GM12875 (cell line): ENCODE measurements around the gene TRABD2B.

Source experiments
- H3K4me3 ChIP-seq: one replicate; pipeline ENCODE4 v1.5.1; 2011; ENCODE audit warnings: low read depth, low read length, control low read depth
- CTCF ChIP-seq: IDR thresholded peaks from 2 replicates; pipeline ENCODE4 v1.5.1; 2011; ENCODE audit warnings: low read depth, mild to moderate bottlenecking, control low read depth, inconsistent platforms, low read length, moderate library complexity, borderline replicate concordance; ENCODE audit not compliant: insufficient read depth

The TRABD2B gene

GRCh38 chr1:47993416-47993740, 3.8 kb downstream of the TRABD2B start:
- no peak for TF ChIP-seq CTCF
- no peak overlapping the region for H3K4me3 ChIP-seq

- no peak for TF ChIP-seq CTCF
- no peak overlapping the region for H3K4me3 ChIP-seq
Measured at GRCh38 chr1:47992720-47993415, 4.3 kb downstream of the TRABD2B start.

GRCh38 chr1:47991673-47992072, 5.5 kb downstream of the TRABD2B start:
- no peak for TF ChIP-seq CTCF

GRCh38 chr1:47991187-47991586, 6.0 kb downstream of the TRABD2B start:
- TF ChIP-seq CTCF, result no peak
- H3K4me3 ChIP-seq, result no peak overlapping the region

More at GRCh38 chr1:47991673-47992072, 5.5 kb downstream of the TRABD2B start:
- no peak overlapping the region for H3K4me3 ChIP-seq

- no peak for TF ChIP-seq CTCF
- no peak overlapping the region for H3K4me3 ChIP-seq
Measured at GRCh38 chr1:47990286-47990685, 6.9 kb downstream of the TRABD2B start.

GRCh38 chr1:47987601-47988000, 9.6 kb downstream of the TRABD2B start:
- H3K4me3 ChIP-seq, result no peak overlapping the region
- TF ChIP-seq CTCF, result no peak

GRCh38 chr1:47986761-47987200, 10.4 kb downstream of the TRABD2B start:
- H3K4me3 ChIP-seq, result no peak overlapping the region
- TF ChIP-seq CTCF, result no peak
